SU-DHL-6 (cell line): Measurements from ENCODE around the gene FAXDC2.

Experiments used
- H2AFZ ChIP-seq: fragments of 200-600 bp; sonication (generic); 2 replicates; pipeline ENCODE4 v1.6.1; 2014; ENCODE audit warnings: low read depth, mild to moderate bottlenecking, moderate library complexity, mixed read lengths, antibody characterized with exemption, low read length; ENCODE audit not compliant: severe bottlenecking
- H3F3A ChIP-seq: fragments of 200-600 bp; shearing (Covaris generic); 2 replicates; pipeline ENCODE4 v1.6.0; 2016; ENCODE audit warnings: antibody characterized with exemption, mild to moderate bottlenecking; ENCODE audit not compliant: insufficient read depth
- H3K27ac ChIP-seq: fragments of 200-600 bp; sonication (generic); 2 replicates; pipeline ENCODE4 v1.5.1; 2016; ENCODE audit warnings: low read depth, mild to moderate bottlenecking, low read length, moderate library complexity, mixed read lengths
- H3K27me3 ChIP-seq: fragments of 200-600 bp; sonication (generic), shearing (Covaris generic); 2 replicates; pipeline ENCODE4 v1.6.0; 2014; ENCODE audit warnings: mild to moderate bottlenecking, low read length
- H3K36me3 ChIP-seq: fragments of 200-600 bp; sonication (generic); 2 replicates; pipeline ENCODE4 v1.6.1; 2014; ENCODE audit warnings: mild to moderate bottlenecking, low read length, mixed read lengths
- H3K4me2 ChIP-seq: fragments of 300-600, 200-600 bp; shearing (Covaris generic), sonication (generic); 2 replicates; pipeline ENCODE4 v1.6.0; 2014; ENCODE audit warnings: low read length, low read depth, mild to moderate bottlenecking; ENCODE audit not compliant: poor library complexity, severe bottlenecking
- H3K4me3 ChIP-seq: fragments of 200-600 bp; sonication (generic); 2 replicates; pipeline ENCODE4 v1.5.1; 2014; ENCODE audit warnings: antibody characterized with exemption, low read length, mild to moderate bottlenecking, mixed read lengths; ENCODE audit not compliant: insufficient read depth, poor library complexity, severe bottlenecking
- H3K79me2 ChIP-seq: fragments of 200-600 bp; sonication (generic); 2 replicates; pipeline ENCODE4 v1.6.1; 2014; ENCODE audit warnings: mild to moderate bottlenecking, low read length, moderate library complexity; ENCODE audit not compliant: insufficient read depth
- H3K9ac ChIP-seq: fragments of 200-600 bp; sonication (generic); 2 replicates; pipeline ENCODE4 v1.7.0; 2014; ENCODE audit warnings: mild to moderate bottlenecking, low read length
- H3K9me2 ChIP-seq: fragments of 200-600 bp; sonication (generic); replicated peaks from 2 replicates; pipeline ENCODE4 v1.6.1; 2014; ENCODE audit warnings: low read length; ENCODE audit not compliant: insufficient read depth
- H3K9me3 ChIP-seq: fragments of 200-600 bp; sonication (generic); 2 replicates; pipeline ENCODE4 v1.6.1; 2014; ENCODE audit warnings: low read length, mixed read lengths; ENCODE audit not compliant: insufficient read depth
- H4K20me1 ChIP-seq: fragments of 200-600 bp; sonication (generic); 2 replicates; pipeline ENCODE4 v1.6.1; 2014; ENCODE audit warnings: low read depth, mild to moderate bottlenecking, antibody characterized with exemption, low read length, moderate library complexity, mixed read lengths
- EZH2phosphoT487 ChIP-seq: fragments of 200-600 bp; sonication (generic), shearing (Covaris generic); conservative IDR thresholded peaks from 2 replicates; pipeline ENCODE4 v1.6.1; 2018; ENCODE audit warnings: mild to moderate bottlenecking, antibody characterized with exemption, low read length, moderate library complexity, mixed read lengths
- TF ChIP-seq, protein P1 (sequence below): fragments of 200-600 bp; sonication (generic); IDR thresholded peaks from one replicate; pipeline ENCODE4 v1.5.1; 2017; ENCODE audit warnings: antibody characterized with exemption, mild to moderate bottlenecking, low read length, moderate library complexity; ENCODE audit not compliant: insufficient read depth, poor library complexity, severe bottlenecking

The FAXDC2 gene

GRCh38 chr5:154780128-154780527 lies 70.3 kb downstream of the FAXDC2 start:
- Histone ChIP-seq H3K9ac (no peak overlapping the region), H3K36me3 (no peaks in the 10 kb centered on the region), H3K27ac (no peak overlapping the region), H2AFZ (no peak overlapping the region), H3K9me3 (no peaks in the 10 kb centered on the region), H3K9me2 (no peaks in the 10 kb centered on the region), H3K79me2 (peaks cover 100% of the 10 kb centered on the region), H3K27me3 (no peaks in the 10 kb centered on the region), H4K20me1 (peaks cover 57% of the 10 kb centered on the region), H3K4me3 (no peak overlapping the region), H3F3A (0 out of 2 replicates have a peak, but pooled peaks cover 5% of the 10 kb centered on the region), H3K4me2 (no peak overlapping the region)
- TF ChIP-seq, protein P1, sequence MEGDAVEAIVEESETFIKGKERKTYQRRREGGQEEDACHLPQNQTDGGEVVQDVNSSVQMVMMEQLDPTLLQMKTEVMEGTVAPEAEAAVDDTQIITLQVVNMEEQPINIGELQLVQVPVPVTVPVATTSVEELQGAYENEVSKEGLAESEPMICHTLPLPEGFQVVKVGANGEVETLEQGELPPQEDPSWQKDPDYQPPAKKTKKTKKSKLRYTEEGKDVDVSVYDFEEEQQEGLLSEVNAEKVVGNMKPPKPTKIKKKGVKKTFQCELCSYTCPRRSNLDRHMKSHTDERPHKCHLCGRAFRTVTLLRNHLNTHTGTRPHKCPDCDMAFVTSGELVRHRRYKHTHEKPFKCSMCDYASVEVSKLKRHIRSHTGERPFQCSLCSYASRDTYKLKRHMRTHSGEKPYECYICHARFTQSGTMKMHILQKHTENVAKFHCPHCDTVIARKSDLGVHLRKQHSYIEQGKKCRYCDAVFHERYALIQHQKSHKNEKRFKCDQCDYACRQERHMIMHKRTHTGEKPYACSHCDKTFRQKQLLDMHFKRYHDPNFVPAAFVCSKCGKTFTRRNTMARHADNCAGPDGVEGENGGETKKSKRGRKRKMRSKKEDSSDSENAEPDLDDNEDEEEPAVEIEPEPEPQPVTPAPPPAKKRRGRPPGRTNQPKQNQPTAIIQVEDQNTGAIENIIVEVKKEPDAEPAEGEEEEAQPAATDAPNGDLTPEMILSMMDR = no peak
- no peak for TF ChIP-seq EZH2phosphoT487

DNA sequence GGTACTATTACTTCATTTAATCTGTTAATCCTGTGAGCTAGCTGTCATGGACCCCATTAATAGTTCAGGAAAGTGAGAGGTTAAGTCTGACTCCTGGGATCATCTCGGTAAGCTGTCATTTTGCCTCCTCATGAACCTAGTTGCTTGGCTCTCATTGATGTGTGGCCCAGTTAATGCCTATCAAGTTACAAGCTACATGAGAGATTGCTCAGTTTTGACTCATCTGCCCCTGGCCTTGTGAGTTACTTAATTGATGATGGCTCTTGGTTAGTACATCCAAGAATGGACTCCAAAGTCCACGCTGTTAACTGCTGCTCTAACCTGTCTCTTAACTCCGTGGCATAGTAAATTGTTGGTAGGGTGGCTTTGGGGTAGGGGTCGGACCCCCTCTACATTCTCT lies 71.3 kb downstream of the FAXDC2 start:
- TF ChIP-seq, protein P1 = no peak
- no peak for TF ChIP-seq EZH2phosphoT487

GRCh38 chr5:154778534-154778933 lies 71.9 kb downstream of the FAXDC2 start:
- no peaks in the 10 kb centered on the region for H3K27me3 ChIP-seq
- H3K4me2 ChIP-seq = no peak overlapping the region
- no peak overlapping the region for H2AFZ ChIP-seq
- no peak overlapping the region for H3K4me3 ChIP-seq
- no peak for TF ChIP-seq EZH2phosphoT487
- TF ChIP-seq, protein P1 = no peak
- no peaks in the 10 kb centered on the region for H3K9me3 ChIP-seq
- no peaks in the 10 kb centered on the region for H3K9me2 ChIP-seq
- no peaks in the 10 kb centered on the region for H3K36me3 ChIP-seq
- peaks cover 55% of the 10 kb centered on the region; the same call in 1 of the 2 replicates for H4K20me1 ChIP-seq
- no peak overlapping the region for H3K27ac ChIP-seq
- H3K79me2 ChIP-seq = peaks cover 100% of the 10 kb centered on the region
- no peak overlapping the region for H3K9ac ChIP-seq
- H3F3A ChIP-seq = 0 out of 2 replicates have a peak, but pooled peaks cover 5% of the 10 kb centered on the region

More for the DNA sequence above, 71.3 kb downstream of the FAXDC2 start:
- Histone ChIP-seq H3K9me2 (no peaks in the 10 kb centered on the region), H3F3A (0 out of 2 replicates have a peak, but pooled peaks cover 5% of the 10 kb centered on the region), H3K4me2 (no peak overlapping the region), H3K9ac (no peak overlapping the region), H3K27me3 (no peaks in the 10 kb centered on the region), H2AFZ (no peak overlapping the region), H3K4me3 (no peak overlapping the region), H3K9me3 (no peaks in the 10 kb centered on the region), H3K27ac (no peak overlapping the region), H4K20me1 (peaks cover 55% of the 10 kb centered on the region; the same call in 1 of the 2 replicates), H3K79me2 (peaks cover 100% of the 10 kb centered on the region), H3K36me3 (no peaks in the 10 kb centered on the region)
